ENCODE results near the gene EAF2.

DNA sequence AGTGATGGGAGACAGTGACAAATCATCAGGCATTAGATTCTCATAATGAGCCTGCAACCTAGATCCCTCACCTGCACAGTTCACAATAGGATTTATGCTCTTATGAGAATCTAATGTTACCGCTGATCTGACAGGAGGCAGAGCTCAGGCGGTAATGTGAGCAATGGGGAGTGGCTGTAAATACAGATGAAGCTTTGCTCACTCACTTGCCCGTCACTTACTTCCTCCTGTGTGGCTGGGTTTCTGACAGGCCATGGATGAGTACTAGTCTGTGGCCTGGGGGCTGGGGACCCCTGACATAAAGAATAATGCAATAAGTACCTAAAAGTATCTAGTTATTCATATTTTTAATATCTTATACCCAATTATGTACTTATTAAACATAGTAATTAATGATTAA, 15.8 kb upstream of the EAF2 start:
- TF ChIP-seq CTCF (IDR thresholded peaks at IDR 0.05) (no peak), POLR2A (IDR thresholded peaks at IDR 0.05) (no peak)

Measured in Peyer's patch (tissue), 4 donors.